SU-DHL-6 (cell line): ENCODE results near the gene ARHGEF11.

Source experiments
- CTCF ChIP-seq: fragments of 200-600 bp; sonication (generic); IDR thresholded peaks from one replicate; pipeline ENCODE4 v1.5.1; 2017; ENCODE audit warnings: antibody characterized with exemption, mild to moderate bottlenecking, low read length, moderate library complexity; ENCODE audit not compliant: insufficient read depth, poor library complexity, severe bottlenecking
- EZH2phosphoT487 ChIP-seq: fragments of 200-600 bp; sonication (generic), shearing (Covaris generic); conservative IDR thresholded peaks from 2 replicates; pipeline ENCODE4 v1.6.1; 2018; ENCODE audit warnings: mild to moderate bottlenecking, antibody characterized with exemption, low read length, moderate library complexity, mixed read lengths

- TF ChIP-seq CTCF (no peak), EZH2phosphoT487 (no peak)
These were observed 23.9 kb downstream of the ARHGEF11 start for GRCh38 chr1:157021688-157022087.
